Urinary bladder (tissue), 4 donors: ENCODE results near the gene THBS4. TPM values are rescaled to one million over a fixed set of nuclear protein-coding genes. Genes with fewer than 3 reads are reported as not detected.

ENCODE experiments used
- DNase-seq: peaks from one replicate; pipeline ENCODE4 v3.0.0-alpha.2; 2015; ENCODE audit errors: extremely low spot score
- H3K27ac ChIP-seq: one replicate; pipeline ENCODE4 v1.5.1; 2013; ENCODE audit warnings: low read depth, mild to moderate bottlenecking, moderate library complexity
- H3K36me3 ChIP-seq: one replicate; pipeline ENCODE4 v1.6.1; 2013; ENCODE audit warnings: mild to moderate bottlenecking, moderate library complexity; ENCODE audit not compliant: insufficient read depth
- H3K4me1 ChIP-seq: one replicate; pipeline ENCODE4 v1.6.1; 2013; ENCODE audit warnings: mild to moderate bottlenecking, moderate library complexity; ENCODE audit not compliant: insufficient read depth
- H3K4me3 ChIP-seq: one replicate; pipeline ENCODE4 v1.5.1; 2013; ENCODE audit warnings: low read depth, low read length
- WGBS: extraction: QIAGEN DNeasy Blood & Tissue Kit; methylation state at CpG from one replicate; pipeline ENCODE4 v1.1.7; 2013; 5-methylcytosine and 5-hydroxymethylcytosine counted together
- polyA plus RNA-seq: library from polyadenylated mRNA; stranded (reverse); fragments of 200-250 nt; gene quantifications from one replicate; pipeline ENCODE4 v1.2.3, GENCODE V29; 2013
- total RNA-seq: library from RNA; depleted of rRNA; stranded (reverse); fragments of >200 nt; gene quantifications from one replicate; pipeline ENCODE4 v1.2.3, GENCODE V29; 2014
- donor health status: healthy with polysubstance abuse.
- donor health status: healthy.

The THBS4 gene
- total RNA-seq = 3.9 TPM
- 2.8 TPM for polyA plus RNA-seq

- DNase-seq = no peak
- Histone ChIP-seq H3K4me3 (peak within 1 kb of the TSS; percentile 35), H3K36me3 (no peaks in the 10 kb centered on the region), H3K27ac (no peak within 1 kb of the TSS), H3K4me1 (no peaks in the 10 kb centered on the region)
- WGBS = 3% methylated on average over 76 of the region's 76 CpGs
Measured at GRCh38 chr5:80034962-80035821, at the start of gene THBS4. TSS of gene THBS4 (plus strand) at chr5:80035348. CDS start at chr5:80035538, 190 bp downstream.

- no peaks in the 10 kb centered on the region for H3K4me1 ChIP-seq
- peaks cover 5% of the 10 kb centered on the region for H3K36me3 ChIP-seq
- DNase-seq = no peak
- no peak overlapping the region for H3K27ac ChIP-seq
- H3K4me3 ChIP-seq = no peak overlapping the region
Measured at GRCh38 chr5:79986260-79986659, 48.9 kb upstream of the THBS4 start.

- peak overlapping the region; percentile 87 for H3K4me3 ChIP-seq
- H3K4me1 ChIP-seq = peaks cover 1% of the 10 kb centered on the region
- H3K27ac ChIP-seq = no peak overlapping the region
- no peak for DNase-seq
- H3K36me3 ChIP-seq = peaks cover 5% of the 10 kb centered on the region
- WGBS = 53% methylated on average over 6 of the region's 6 CpGs
Measured at GRCh38 chr5:79990205-79990597, 44.9 kb upstream of the THBS4 start.

GRCh38 chr5:79990598-79991507 is 44.3 kb upstream of the THBS4 start, which contains the start of gene MTX3:
TSS of gene MTX3 (minus strand) at chr5:79991262. CDS start at chr5:79991238, 24 bp downstream.
- Histone ChIP-seq H3K36me3 (peaks cover 5% of the 10 kb centered on the region), H3K4me3 (peak within 1 kb of the TSS; percentile 87), H3K27ac (peak within 1 kb of the TSS; percentile 72), H3K4me1 (peaks cover 1% of the 10 kb centered on the region)
- DNase-seq = peak; percentile 79
- WGBS = 1% methylated on average over 50 of the region's 50 CpGs

GRCh38 chr5:79992891-79993657 is 42.1 kb upstream of the THBS4 start:
- 81% methylated on average over 2 of the region's 2 CpGs for WGBS
- H3K27ac ChIP-seq = no peak overlapping the region
- no peak overlapping the region for H3K4me3 ChIP-seq
- no peak for DNase-seq
- H3K36me3 ChIP-seq = peaks cover 2% of the 10 kb centered on the region
- H3K4me1 ChIP-seq = peaks cover 1% of the 10 kb centered on the region

GRCh38 chr5:79999722-80000121 is 35.4 kb upstream of the THBS4 start:
- Histone ChIP-seq H3K27ac (no peak overlapping the region), H3K4me1 (no peaks in the 10 kb centered on the region), H3K4me3 (no peak overlapping the region), H3K36me3 (no peaks in the 10 kb centered on the region)
- DNase-seq = no peak
- WGBS = 99% methylated on average over 1 of the region's 1 CpG

- 96% methylated on average over 1 of the region's 1 CpG for WGBS
Measured at GRCh38 chr5:80002677-80003076, 32.5 kb upstream of the THBS4 start.

GRCh38 chr5:80008995-80009765 is 26.0 kb upstream of the THBS4 start:
- no peak for DNase-seq
- 66% methylated on average over 4 of the region's 4 CpGs for WGBS
- H3K27ac ChIP-seq = no peak overlapping the region
- H3K4me1 ChIP-seq = no peaks in the 10 kb centered on the region
- H3K36me3 ChIP-seq = no peaks in the 10 kb centered on the region
- no peak overlapping the region for H3K4me3 ChIP-seq

More at GRCh38 chr5:80002677-80003076, 32.5 kb upstream of the THBS4 start:
- no peak for DNase-seq
- no peaks in the 10 kb centered on the region for H3K4me1 ChIP-seq
- no peak overlapping the region for H3K27ac ChIP-seq
- no peak overlapping the region for H3K4me3 ChIP-seq
- no peaks in the 10 kb centered on the region for H3K36me3 ChIP-seq

- H3K4me3 ChIP-seq = no peak overlapping the region
- no peak for DNase-seq
- 72% methylated on average over 5 of the region's 5 CpGs for WGBS
- H3K4me1 ChIP-seq = no peaks in the 10 kb centered on the region
- H3K27ac ChIP-seq = no peak overlapping the region
- H3K36me3 ChIP-seq = no peaks in the 10 kb centered on the region
Measured at GRCh38 chr5:80010754-80011392, 24.3 kb upstream of the THBS4 start.

- WGBS = 73% methylated on average over 2 of the region's 2 CpGs
- no peaks in the 10 kb centered on the region for H3K36me3 ChIP-seq
- DNase-seq = no peak
- H3K27ac ChIP-seq = no peak overlapping the region
- H3K4me3 ChIP-seq = no peak overlapping the region
- H3K4me1 ChIP-seq = no peaks in the 10 kb centered on the region
Measured at GRCh38 chr5:80025069-80025468, 10.1 kb upstream of the THBS4 start.

GRCh38 chr5:80026841-80027240 is 8.3 kb upstream of the THBS4 start:
- H3K4me1 ChIP-seq = no peaks in the 10 kb centered on the region
- no peak overlapping the region for H3K4me3 ChIP-seq
- no peaks in the 10 kb centered on the region for H3K36me3 ChIP-seq
- no peak overlapping the region for H3K27ac ChIP-seq
- no peak for DNase-seq

GRCh38 chr5:80031109-80031508 is 4.0 kb upstream of the THBS4 start:
- WGBS = 68% methylated on average over 1 of the region's 1 CpG
- H3K4me1 ChIP-seq = no peaks in the 10 kb centered on the region
- no peak overlapping the region for H3K4me3 ChIP-seq
- DNase-seq = no peak
- no peaks in the 10 kb centered on the region for H3K36me3 ChIP-seq
- no peak overlapping the region for H3K27ac ChIP-seq
